Breast epithelium (tissue), 4 donors: ENCODE results near the gene SH3BGRL. TPM values are rescaled to one million over a fixed set of nuclear protein-coding genes. Genes with fewer than 3 reads are reported as not detected.

Experiments used
- DNase-seq, 2 donors: peaks; one replicate each; pipeline ENCODE4 v3.0.0-alpha.2; 2019; ENCODE audit warnings: low spot score in 2 of 2
- H3K27ac ChIP-seq, 2 donors: fragments of 200-600 bp; sonication (generic) in 1 of 2; one replicate each; pipeline ENCODE4 v1.5.1; 2016 to 2019; ENCODE audit warnings: mild to moderate bottlenecking in 1 of 2
- H3K27me3 ChIP-seq, 2 donors: fragments of 200-600 bp; sonication (generic) in 1 of 2; one replicate each; pipeline versions ENCODE4 v1.5.1 to v1.6.0; 2017 to 2019; ENCODE audit warnings: control low read depth in 1 of 2, mild to moderate bottlenecking in 1 of 2
- H3K36me3 ChIP-seq: fragments of 200-600 bp; one replicate; pipeline ENCODE4 v1.5.1; 2019
- H3K4me1 ChIP-seq, 2 donors: fragments of 200-600 bp; sonication (generic); one replicate each; pipeline ENCODE4 v1.5.1; 2016 to 2019; ENCODE audit warnings: control low read depth in 1 of 2
- H3K4me3 ChIP-seq, 3 donors: fragments of 200-600 bp; sonication (generic); 1 replicate in 2 of 3; 2 replicates in 1 of 3; pipeline ENCODE4 v1.5.1; 2016 to 2019; ENCODE audit warnings: mild to moderate bottlenecking in 3 of 3, moderate library complexity in 2 of 3
- H3K9me3 ChIP-seq, 2 donors: fragments of 200-600 bp; sonication (generic) in 1 of 2; one replicate each; pipeline ENCODE4 v1.5.1; 2016 to 2019; ENCODE audit warnings: control low read depth in 1 of 2
- POLR2A ChIP-seq: fragments of 450-650 bp; IDR thresholded peaks from one replicate; pipeline ENCODE4 v1.6.1; 2016; ENCODE audit warnings: antibody characterized with exemption, mild to moderate bottlenecking, moderate library complexity
- POLR2AphosphoS5 ChIP-seq, 3 donors: sonication (generic); formaldehyde crosslinking; IDR thresholded peaks; one replicate each; pipeline ENCODE4 v1.6.1; 2017; ENCODE audit warnings: antibody characterized with exemption in 3 of 3
- intact Hi-C: fragments of 100-400 bp; cut with DNase I; formaldehyde crosslinking; loops from one replicate; pipeline ENCODE4 v1.15.1; 2023; ENCODE audit warnings: low total_unique reads
- total RNA-seq, 3 donors: library from RNA; depleted of rRNA; stranded (reverse); fragments of >200 nt; gene quantifications; one replicate each; pipeline ENCODE4 v1.1.0, GENCODE V29; 2016
- TF ChIP-seq, protein P1 (sequence below), 3 donors: fragments of 450-650 bp; IDR thresholded peaks; one replicate each; pipeline ENCODE4 v1.5.1; 2016 to 2017; ENCODE audit warnings: antibody characterized with exemption in 3 of 3, mild to moderate bottlenecking in 3 of 3, moderate library complexity in 3 of 3

Gene SH3BGRL
- total RNA-seq, 3 donors from 2014 or later: 145 to 294 (median 180) TPM

DNA sequence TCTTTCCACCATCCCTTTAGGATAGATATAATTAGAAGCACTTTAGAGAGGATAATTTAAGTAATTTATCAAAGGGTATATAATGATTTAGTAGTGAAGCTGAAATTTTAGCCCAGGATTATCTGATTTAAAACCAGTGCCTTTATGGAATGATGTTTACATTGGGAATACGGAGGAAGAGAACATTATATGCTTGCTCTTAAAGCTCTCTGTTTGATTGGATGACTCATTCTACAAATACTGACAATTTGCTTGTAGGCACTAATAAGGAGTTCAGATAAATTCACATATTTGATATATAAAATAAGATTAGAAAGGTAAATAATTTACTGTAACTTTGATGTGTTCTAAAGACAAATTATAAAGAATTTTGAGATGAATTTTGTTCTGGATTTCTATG is 84.7 kb downstream of the SH3BGRL start:
- no peak overlapping the region for H3K4me3 ChIP-seq
- peaks cover 6 to 16% of the 10 kb centered on the region in 2 donors for H3K9me3 ChIP-seq
- H3K27ac ChIP-seq: no peak overlapping the region
- no peaks in the 10 kb centered on the region for H3K36me3 ChIP-seq
- no peaks in the 10 kb centered on the region for H3K4me1 ChIP-seq
- no peaks in the 10 kb centered on the region for H3K27me3 ChIP-seq
- no peak for TF ChIP-seq POLR2AphosphoS5 (IDR thresholded peaks at IDR 0.05)
- no peak for TF ChIP-seq POLR2A
- TF ChIP-seq, protein P1, sequence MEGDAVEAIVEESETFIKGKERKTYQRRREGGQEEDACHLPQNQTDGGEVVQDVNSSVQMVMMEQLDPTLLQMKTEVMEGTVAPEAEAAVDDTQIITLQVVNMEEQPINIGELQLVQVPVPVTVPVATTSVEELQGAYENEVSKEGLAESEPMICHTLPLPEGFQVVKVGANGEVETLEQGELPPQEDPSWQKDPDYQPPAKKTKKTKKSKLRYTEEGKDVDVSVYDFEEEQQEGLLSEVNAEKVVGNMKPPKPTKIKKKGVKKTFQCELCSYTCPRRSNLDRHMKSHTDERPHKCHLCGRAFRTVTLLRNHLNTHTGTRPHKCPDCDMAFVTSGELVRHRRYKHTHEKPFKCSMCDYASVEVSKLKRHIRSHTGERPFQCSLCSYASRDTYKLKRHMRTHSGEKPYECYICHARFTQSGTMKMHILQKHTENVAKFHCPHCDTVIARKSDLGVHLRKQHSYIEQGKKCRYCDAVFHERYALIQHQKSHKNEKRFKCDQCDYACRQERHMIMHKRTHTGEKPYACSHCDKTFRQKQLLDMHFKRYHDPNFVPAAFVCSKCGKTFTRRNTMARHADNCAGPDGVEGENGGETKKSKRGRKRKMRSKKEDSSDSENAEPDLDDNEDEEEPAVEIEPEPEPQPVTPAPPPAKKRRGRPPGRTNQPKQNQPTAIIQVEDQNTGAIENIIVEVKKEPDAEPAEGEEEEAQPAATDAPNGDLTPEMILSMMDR (IDR thresholded peaks at IDR 0.05): no peak
- intact Hi-C loops: no loop called here
- DNase-seq: no peak

DNA sequence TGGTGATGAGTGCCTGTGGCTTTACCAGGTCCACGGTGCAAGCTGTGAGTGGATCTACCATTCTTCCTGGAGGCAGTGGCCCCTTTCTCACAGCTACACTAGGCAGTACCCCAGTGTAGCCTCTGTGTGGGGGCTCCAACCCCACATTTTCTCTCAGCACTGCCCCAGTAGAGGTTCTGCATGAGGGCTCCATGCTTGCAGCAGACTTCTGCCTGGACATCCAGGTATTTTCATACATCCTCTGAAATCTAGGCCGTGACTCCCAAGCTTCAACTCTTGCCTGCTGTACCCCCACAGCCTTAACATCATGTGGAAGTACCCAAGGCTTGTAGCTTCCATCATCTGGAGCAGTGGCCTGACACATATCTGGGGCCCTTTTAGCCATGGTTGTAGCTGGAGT is 90.1 kb downstream of the SH3BGRL start:
- Histone ChIP-seq H3K27me3 (no peaks in the 10 kb centered on the region), H3K27ac (no peak overlapping the region), H3K36me3 (no peaks in the 10 kb centered on the region), H3K9me3 (peaks cover 28 to 47% of the 10 kb centered on the region in 2 donors), H3K4me3 (no peak overlapping the region), H3K4me1 (no peaks in the 10 kb centered on the region)
- intact Hi-C loops: no loop called here
- DNase-seq: no peak
- TF ChIP-seq POLR2AphosphoS5 (IDR thresholded peaks at IDR 0.05) (no peak), POLR2A (no peak)
- TF ChIP-seq, protein P1 (IDR thresholded peaks at IDR 0.05): no peak

DNA sequence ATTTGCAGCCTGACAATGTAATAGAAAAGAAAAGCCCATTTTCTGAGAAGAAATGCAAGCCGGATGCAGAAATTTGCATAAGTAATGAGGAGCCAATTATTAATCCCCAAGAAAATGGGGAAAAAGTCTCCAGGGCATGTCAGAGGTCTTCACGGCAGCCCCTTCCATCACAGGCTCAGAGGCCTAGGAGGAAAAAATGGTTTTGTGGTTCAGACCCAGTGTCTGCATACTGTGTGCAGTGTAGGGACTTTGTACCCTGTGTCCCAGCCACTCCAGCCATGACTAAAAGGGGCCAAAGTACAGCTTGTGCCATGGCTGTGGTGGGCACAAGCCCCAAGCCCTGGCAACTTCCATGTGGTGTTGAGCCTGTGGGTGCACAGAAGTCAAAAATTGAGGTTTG is 92.2 kb downstream of the SH3BGRL start:
- Histone ChIP-seq H3K4me3 (no peak overlapping the region), H3K36me3 (no peaks in the 10 kb centered on the region), H3K4me1 (no peaks in the 10 kb centered on the region), H3K27ac (no peak overlapping the region), H3K27me3 (no peaks in the 10 kb centered on the region), H3K9me3 (peaks cover 28 to 47% of the 10 kb centered on the region in 2 donors)
- DNase-seq: no peak
- TF ChIP-seq, protein P1 (IDR thresholded peaks at IDR 0.05): no peak
- TF ChIP-seq POLR2A: no peak
- TF ChIP-seq POLR2AphosphoS5 (IDR thresholded peaks at IDR 0.05): no peak
- intact Hi-C loops: no loop called here

DNA sequence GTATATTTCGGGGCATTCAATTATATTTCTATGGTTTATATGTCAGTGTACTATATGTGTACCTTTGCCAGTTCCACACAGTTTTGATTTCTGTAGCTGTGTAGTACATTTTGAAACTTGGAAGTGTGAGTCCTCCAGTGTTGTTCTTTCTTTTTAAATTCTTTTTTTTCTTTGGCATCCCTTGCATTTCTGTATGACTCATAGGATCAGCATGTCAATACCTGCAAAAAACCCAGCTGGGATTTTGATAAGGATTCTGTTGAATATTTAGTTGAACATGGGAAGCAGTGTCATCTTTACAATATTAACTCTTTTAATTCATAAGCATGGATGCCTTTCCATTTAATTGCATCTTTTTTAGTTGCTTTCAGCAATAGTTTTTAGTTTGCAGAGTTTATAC is 100.0 kb downstream of the SH3BGRL start:
- DNase-seq: no peak
- H3K4me1 ChIP-seq: no peaks in the 10 kb centered on the region
- H3K27me3 ChIP-seq: no peaks in the 10 kb centered on the region
- no peak for TF ChIP-seq POLR2AphosphoS5 (IDR thresholded peaks at IDR 0.05)
- TF ChIP-seq, protein P1 (IDR thresholded peaks at IDR 0.05): no peak
- no peak for TF ChIP-seq POLR2A
- no peak overlapping the region for H3K27ac ChIP-seq
- no peak overlapping the region for H3K4me3 ChIP-seq
- intact Hi-C loops: no loop called here
- H3K9me3 ChIP-seq: no peaks in the 10 kb centered on the region
- H3K36me3 ChIP-seq: no peaks in the 10 kb centered on the region

DNA sequence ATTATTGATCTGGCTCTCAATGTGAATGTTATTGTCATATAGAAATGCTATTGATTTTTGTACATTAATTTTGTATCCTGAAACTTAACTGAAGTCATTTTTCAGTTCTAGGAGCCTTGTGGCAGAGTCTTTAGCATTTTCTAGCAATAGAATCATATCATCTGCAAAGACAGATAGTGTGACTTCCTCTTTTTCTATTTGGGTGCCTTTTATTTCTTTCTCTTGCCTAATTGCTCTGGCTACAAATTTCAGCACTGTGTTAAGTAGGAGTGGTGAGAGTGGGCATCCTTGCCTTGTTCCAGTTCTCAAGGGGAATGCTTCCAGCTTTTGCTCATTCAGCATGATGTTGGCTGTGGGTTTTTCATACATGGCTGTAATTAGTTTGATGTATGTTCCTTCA is 102.7 kb downstream of the SH3BGRL start:
- no peak for DNase-seq
- Histone ChIP-seq H3K9me3 (no peaks in the 10 kb centered on the region), H3K4me1 (no peaks in the 10 kb centered on the region), H3K27me3 (peaks cover 0 to 6% of the 10 kb centered on the region in 2 donors), H3K27ac (no peak overlapping the region), H3K36me3 (no peaks in the 10 kb centered on the region), H3K4me3 (no peak overlapping the region)
- intact Hi-C loops: no loop called here
- TF ChIP-seq POLR2A (no peak), POLR2AphosphoS5 (IDR thresholded peaks at IDR 0.05) (no peak)
- TF ChIP-seq, protein P1 (IDR thresholded peaks at IDR 0.05): no peak
